Skin of body (tissue), 2 donors: ENCODE data around the gene TIAM2. TPM values are rescaled to one million over a fixed set of nuclear protein-coding genes. Genes with fewer than 3 reads are reported as not detected.

Experiments used
- DNase-seq: peaks from one replicate; lab custom pipeline; 2025; lab: John Stamatoyannopoulos, UW
- total RNA-seq: library from RNA; depleted of rRNA; stranded (reverse); fragments of >200 nt; gene quantifications from one replicate; pipeline ENCODE4 v1.2.3, GENCODE V29; 2014

Gene TIAM2
- total RNA-seq, 1 donor from 2014 or later, result 30.6 TPM

DNA sequence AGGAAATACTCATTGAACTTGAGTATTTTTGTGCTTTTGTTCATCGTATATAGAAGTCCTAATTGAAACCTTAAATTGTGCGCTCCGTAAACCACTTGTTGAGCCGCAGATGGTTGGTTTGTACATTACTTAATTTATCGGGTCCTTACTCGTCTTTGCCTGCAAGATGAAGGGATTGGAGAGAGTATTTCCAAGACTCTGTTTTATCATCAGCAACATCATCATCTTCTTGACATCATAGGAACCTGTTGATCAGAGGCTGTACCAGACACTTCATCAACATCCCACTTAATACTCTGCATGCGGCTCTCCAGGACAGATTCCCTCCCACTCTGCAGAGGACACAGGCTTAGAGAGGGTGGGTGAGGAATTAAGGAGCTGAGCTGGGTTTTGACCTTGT is 28.6 kb downstream of the TIAM2 start:
- no peak for DNase-seq

DNA sequence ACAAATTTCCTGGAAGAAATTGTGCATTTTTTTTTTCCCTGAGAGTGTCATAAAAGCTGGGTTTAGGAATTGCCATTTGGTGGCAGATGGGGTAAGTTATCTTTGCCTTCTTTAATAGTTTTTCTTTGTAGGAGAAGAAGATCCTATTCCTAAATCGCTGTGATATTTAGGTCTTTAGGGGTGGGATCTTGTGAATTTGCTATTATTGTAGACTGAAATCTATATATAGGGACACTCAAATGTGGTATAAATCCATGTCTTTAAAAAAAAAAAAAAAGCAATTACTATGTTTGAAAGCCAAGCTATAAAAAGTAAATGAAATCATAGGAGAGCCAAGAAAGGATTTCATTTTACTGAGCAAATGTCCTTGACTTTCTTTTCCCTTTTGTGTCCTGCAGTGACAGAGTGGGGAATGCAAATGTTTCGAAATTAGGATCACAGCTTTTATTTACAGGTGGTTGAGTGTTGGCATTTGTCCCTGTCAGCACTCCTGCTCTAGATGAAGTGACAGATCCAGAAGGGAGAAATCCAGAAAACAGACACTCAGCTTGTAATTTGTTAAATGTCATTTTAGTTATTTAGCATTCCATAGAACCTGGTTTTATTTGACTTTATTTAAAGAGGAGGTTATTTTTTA is 29.4 kb downstream of the TIAM2 start:
- DNase-seq, result no peak

DNA sequence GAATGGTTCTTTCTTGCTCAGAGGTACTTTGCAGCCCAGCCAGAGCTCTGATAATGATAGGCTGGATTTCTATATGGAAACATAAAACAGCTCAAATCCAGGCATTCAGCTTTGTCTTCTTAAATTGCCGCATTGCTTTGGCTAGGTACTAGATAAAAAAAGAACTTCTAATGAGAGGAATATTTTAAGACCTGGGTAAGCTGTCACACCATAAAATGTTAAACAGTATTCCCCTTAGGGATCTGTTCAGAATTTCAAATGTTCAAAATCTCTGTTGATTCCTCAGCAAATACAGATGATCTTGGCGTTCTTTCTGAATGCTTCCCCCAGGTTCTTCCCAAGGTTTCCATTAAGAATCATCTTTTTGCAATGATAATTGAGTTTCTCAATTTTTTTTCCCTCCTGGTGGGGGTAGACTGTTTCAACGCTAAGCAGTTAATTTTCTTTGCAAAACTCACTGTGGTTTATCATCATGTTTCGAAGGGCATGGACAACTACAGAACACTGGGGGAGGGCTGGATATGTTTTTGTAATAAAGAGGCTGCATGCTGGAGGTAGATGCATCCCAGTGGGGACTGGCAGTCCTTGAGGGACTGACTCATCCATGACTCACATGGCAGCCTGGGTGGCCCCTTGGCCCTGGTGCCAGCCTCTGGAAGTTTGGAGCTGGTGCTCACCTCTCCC is 31.0 kb downstream of the TIAM2 start:
- DNase-seq, result no peak

DNA sequence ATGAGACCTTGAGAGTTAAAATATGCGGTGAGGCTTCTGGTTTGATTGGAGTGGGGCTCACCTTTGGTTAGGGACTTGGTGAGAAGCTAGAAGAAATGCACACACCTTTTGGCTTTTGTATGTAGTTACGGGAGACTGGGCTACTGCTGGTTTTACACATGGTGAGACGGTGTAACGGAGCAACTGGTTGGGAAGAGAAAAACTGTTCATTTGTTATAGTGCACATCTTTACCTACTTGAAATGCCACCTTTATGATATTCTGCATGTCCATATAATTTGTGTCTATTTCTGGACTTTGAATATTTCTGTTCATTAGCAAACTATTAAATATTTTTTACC is 31.6 kb downstream of the TIAM2 start:
- DNase-seq, result no peak

DNA sequence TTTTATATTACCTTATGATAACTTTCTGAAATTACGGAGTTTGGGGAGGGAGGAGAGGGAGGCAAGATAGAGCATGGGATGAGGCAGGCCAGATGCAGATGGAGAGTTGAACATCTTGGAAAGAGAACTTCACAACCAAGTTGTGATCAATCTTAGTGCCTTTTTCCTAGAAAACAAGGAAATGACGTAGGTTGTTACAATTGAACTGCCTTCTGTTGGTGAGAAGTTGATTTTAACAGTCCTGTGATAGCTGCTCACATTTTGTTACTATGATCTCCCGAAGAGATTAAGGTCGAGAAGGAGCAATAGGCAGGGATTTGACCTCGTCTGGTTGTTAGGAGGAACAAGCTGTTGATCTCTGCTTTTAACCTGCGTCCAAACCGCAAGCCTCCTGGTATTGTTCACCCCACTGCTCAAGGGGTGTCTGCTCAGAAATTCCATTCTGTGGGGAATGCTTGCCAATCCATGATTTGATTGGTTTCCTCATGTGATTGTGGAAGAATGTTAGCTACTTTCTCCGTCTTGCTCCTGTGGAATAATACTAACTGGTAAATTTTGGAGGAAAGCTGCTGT is 35.1 kb downstream of the TIAM2 start:
- no peak for DNase-seq

DNA sequence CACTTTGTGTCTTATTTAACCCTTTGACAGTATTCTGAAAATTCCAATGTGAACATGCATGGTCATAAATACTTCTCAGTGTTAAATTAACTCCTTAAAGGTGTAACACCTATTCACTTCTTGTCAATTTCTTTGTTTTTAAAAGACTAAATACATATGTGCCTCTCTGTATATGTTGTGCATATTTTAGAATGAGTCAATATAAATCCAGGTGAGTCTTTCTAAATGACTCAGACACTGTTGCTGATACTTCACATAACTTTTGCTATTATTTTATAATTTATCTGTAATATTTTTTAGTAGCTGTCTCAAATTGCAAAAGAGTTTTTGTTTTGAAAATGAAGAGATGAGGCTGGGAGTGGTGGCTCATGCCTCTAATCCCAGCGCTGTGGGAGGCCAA is 36.0 kb downstream of the TIAM2 start:
- no peak for DNase-seq

DNA sequence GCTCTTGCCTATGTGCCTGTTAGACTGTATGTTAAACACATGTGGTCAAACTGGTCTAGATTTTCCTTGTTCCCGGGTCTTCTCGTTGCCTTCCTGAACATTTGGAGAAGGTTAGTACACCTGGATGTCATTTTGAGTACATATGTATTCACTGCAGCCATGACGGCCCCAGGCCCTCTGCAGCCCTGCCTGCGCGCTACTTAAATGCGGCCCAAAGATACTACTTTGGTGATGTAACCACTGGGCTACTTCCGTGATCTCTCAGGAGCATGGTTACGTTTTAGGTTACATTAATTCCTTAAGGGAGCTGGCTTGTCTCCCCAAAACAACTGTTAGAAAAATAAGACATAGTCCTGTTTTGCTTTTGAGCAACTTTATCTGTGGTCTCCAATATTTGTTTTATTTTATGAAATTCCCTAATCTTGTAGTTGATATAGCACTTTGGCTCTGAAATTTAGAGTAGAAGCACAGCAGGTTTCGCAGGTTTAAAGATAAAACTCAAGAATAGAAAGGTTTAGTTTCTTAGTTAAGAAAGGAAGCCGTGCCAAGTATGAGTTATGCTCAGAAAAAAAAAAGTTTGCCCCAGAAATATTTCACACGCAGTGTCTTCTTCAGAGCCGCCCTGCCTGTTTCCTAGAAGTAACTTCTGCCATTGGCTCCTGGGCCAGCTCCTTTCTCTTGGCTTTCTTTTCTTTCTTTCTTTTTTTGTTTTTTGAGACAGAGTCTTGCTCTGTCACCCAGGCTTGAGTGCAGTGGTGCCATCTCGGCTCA is 38.1 kb downstream of the TIAM2 start:
- no peak for DNase-seq

DNA sequence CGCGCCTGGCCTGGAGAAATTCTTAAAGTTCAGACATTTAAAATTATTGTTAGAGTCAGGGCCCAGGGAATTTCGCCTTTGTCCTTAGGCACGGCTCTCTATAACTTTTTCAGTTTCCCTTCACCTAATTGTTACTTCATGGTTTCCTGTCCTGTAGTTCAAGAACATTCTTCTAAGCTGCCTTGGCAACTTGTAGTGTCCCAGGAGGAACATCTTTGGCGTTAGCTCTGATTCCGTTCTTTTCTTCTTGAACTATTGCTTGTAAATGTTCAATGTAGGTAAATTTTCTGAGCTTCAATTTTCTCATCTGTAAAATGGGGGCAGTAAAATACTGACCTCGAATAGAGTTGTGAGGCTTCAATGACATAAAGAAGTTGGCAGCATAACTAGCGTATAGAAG is 41.8 kb downstream of the TIAM2 start:
- no peak for DNase-seq

DNA sequence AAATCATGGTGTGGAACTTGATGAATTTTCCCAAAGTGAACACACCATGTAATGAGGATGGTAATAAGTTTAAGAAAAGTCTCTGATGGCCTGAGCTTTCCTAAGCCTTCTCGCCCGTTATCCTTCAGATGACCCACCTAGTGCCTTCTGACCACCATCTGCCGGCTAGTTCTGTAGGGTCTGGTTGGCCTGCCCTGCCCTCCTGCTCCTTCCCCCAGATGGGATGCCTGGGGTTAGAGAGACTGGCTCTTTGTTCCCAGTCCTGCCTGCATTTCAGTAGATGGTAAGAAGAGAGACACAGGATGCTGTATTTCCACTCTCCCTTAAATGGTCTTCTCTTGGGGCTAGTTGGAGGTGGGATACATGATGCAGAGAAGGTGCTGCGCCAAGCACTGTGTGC is 43.0 kb downstream of the TIAM2 start:
- DNase-seq, result no peak

DNA sequence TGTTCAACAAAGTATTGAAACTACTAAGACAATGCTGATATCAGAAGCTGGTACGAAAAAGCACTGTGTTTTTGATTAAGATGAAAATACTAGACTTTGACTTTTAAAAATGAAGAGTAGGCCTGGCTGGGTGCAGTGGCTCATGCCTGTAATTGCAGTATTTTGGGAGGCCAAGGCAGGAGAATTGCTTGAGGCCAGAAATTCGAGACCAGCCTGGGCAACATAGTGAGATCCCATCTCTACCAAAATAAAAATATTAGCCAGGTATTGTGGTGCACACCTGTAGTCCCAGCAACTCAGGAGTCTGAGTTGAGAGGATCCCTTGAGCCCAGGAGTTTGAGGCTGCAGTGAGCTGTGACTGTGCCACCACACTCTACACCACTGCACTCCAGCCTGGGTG is 43.4 kb downstream of the TIAM2 start:
- DNase-seq, result no peak

DNA sequence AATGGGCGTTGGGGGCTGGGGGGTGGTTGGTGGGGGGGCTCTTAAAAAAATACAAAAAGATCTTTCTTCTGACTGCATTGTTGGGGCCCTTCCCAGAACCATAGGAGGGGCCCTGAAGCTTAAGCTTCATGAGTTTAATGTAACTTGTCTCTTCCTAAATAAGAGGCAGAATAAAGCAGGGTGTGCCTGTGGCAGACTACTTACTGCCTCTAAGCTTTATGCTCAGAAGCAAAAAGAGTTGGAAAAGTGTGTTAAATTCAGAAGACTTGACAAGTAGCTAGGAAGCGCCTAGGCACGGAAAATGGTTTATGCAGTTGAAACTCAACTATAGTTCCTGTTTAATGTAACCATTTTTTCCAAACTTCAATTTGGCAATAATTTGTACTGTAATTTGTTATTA is 44.5 kb downstream of the TIAM2 start:
- no peak for DNase-seq

DNA sequence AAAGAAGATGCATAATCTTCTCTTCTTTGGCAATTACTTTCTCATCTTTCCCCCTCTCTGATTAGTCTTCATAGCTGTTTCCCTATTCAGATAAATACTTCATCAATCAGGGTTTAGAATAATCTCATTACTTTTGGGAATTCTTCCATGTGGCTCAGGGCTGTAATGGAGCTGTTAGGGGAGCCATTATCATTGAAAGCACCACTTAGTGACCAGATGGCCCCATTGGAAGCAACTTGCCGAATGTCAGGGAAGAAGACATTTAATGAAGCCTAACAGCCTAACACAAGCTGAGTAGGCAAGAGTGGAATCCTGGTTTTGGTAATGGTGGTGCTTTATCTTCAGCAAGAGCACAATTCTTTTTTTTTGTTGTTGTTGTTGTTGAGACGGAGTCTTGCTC is 45.0 kb downstream of the TIAM2 start:
- DNase-seq, result no peak

DNA sequence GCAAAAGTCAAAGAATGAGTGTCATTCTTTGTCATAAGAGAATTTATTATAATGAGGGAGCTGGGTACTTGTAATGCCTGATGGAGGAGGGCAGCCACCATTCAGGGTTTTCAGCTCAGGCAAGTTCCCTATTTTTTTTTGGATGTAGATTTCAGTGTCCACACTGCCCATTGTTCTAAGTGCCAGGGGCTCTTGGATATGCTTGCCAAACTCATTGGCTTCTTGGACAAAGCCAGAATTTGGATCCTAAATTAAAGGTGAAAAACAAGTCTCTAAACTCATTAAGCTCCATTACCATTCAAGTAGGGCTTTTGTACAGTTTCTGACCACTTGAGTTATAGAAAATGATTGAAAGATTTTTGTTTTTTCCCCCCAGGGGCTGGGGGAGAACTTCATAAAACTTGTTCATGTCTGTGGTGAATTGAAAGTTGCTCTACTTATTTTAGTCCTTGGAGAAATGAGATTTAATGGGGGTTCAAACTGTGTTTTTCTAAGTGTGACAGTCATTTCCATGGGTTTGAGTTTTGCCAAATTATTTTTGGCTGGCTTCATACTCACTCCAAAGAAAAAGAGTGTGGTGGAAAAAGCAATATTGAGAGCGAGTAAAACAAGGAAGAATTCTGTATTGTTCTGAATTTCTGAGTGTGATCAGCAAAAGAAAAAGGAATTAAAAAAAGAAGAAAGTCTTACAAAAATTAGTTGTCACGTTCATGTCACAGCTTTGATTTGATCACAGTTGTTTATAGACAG is 46.0 kb downstream of the TIAM2 start:
- DNase-seq, result no peak

DNA sequence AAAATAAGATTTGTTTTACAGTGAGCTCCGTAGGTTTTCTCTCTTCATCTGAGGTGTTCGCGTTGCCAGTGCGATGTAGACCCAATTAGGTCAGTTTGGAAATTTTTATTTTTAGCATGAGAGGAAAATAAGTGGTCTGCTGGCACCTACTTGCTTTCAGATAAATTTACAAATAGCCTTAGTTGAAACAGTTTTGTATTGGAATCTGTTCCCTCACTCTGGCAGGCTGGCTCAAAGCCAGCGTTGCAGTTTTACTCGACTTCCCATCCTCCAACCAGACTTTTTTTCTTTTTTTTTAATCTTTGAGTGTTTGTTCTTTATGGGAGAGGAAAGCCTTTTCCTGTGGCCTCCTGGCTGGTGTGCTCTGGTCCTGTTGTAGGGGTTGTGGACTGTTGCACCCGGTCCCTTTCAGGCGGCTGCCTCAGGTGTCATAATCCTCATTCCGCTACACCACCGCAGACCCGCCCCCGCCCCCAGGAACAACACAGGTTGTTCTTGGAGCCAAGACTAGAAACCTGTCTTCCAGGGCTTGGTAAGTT is 46.7 kb downstream of the TIAM2 start:
- no peak for DNase-seq

DNA sequence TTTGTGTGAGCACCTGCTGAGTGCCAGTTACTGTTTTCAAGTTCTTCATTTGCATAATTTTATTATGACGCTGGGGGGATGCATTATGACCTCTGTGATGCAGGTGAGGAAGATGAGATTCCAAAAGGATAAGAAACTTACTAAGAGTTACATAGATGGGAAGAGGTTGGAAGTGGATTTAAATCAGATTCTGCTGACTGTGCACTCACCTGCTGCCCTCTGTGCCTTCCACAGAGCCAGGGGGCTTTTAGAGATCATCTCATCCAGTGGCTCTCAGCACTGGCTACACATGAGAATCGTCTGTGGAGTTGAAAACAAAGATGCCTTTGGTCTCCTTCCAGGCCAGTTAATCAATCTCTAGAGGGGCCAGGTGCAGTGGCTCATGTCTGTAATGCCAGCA is 47.9 kb downstream of the TIAM2 start:
- DNase-seq, result no peak

DNA sequence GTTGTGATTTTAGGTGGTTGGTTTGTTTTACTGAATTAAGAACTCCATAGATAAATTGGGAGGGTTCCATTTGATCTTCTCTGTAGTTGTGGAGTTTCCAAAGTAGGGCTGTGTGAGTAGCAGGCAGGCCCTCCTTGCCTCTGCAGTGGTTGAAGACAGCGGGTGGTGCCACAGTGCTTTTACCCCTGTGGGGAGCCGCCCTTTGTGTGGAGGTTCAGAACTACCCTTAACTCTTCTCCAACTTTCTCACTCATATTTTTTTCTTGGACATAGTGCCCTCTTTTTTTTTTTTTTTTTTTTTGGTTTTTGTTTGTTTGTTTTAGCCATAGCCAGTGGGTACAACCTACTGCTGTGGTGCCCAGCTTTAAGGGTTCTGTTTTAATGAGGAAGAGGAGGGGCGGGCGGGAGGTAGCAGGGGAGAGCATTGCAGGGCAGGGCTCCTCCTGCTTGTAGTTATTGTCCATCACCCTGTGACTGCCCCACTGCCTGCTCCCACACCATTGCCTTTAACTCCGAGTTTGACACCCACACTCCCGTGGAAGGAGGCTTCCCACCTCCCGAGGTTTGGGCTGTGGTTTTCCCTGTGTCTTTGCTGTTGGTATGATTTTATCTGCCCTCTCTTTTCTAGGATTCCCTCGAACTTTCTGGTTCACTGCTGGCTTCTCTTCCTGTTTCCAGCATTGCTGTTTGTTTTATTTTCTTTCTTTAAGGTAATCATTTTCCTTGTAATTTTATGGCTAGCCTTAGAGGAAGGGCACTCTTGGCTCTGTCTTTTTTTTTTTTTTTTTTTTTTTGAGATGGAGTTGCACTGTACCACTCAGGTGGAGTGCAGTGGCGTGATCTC is 50.7 kb downstream of the TIAM2 start:
- no peak for DNase-seq

DNA sequence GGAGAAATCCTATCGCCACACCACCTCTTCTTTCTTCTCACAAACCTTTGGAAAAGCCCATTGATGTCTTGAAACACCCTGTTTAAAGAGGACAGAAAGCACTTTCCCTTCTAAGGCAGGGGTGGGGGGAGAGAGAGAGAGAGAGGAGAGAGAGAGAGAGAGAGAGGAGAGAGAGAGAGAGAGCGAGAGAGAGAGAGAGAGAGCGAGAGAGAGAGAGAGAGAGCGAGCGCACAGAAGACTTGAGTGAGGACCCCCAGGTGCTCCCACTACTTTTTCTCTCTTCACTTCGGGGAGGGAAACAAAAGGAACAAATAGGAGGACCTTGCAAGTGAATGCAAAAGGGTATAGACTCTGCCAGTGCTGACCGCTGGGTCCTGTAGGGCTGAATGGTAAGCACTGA is 52.4 kb downstream of the TIAM2 start:
- no peak for DNase-seq

DNA sequence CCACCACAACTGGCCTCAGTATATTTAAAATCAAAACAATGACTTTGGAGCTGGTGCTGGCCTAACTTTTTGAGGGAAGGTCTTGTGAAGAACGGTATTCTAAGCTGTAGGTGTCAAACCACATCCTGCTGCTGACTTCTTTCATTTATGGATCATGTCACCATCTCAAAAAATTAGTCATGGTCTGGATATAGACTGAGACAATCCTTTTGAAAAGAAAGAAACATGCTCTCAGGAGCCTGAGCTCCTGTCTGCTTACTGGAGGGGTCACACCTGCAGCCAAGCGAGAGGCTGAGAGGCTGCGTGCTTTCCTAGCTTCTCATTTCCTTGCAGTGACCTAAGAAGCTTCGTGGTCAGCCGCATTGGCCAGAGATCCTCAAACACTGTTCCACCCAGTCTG is 55.2 kb downstream of the TIAM2 start:
- no peak for DNase-seq

DNA sequence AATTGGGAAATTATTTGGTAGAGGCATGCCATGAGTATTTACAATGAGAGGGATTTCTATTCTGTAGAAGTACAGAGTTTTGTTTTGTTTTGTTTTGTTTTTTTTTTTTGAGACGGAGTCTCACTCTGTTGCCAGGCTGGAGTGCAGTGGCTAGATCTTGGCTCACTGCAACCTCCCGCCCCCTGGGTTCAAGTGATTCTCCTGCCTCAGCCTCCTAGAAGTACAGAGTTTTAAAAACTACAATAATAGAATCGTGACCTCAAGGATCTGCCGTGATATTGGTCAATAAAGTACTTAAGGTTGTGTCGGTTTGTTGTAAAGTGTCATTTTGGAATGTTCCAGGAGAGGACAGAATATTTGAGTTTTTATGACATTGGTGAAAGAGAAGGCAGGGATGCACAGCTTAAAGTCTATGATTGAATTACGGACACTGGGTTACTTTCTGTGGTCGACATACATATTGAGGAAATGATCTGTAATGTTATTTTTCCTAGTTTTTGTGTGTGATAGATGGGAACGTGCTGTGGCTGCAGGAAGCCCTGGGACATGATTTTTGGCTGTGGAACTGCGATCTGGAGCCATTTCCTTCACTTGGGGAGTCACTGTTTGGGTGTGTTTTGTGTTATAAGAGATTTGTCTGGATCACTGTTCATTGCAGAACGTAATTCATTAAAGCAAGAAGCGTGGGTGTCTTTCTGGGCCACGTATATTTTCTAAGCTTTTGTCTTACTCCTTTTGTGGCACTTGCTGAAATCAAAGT is 59.6 kb downstream of the TIAM2 start:
- DNase-seq, result peak; percentile 57

DNA sequence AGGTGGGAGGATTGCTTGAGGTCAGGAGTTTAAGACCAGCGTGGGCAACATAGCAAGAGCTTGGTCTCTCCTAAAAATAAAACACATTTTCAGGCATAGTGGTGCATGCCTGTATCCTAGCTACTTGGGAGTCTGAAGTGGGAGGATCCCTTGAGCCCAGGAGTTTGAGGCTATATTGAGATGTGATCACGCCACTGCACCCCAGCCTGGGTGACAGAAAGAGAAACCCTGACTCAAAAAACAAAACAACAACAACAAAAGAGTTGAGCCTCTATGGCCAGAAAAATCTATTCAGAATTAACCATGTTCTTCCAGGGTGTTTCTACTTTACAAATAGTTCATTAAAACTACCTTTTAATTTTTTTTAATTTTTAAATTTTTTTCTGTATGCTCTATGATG is 60.6 kb downstream of the TIAM2 start:
- DNase-seq, result no peak
